Right atrium auricular region (tissue), 2 donors: ENCODE measurements around the gene ASF1B. TPM values are rescaled to one million over a fixed set of nuclear protein-coding genes. Genes with fewer than 3 reads are reported as not detected.

Source experiments
- DNase-seq: peaks from one replicate; pipeline ENCODE4 v3.0.0-alpha.2; 2019; ENCODE audit warnings: low spot score
- H3K27ac ChIP-seq, 2 donors: fragments of 200-600 bp; sonication (generic); 1 replicate in 1 of 2; 2 replicates in 1 of 2; pipeline ENCODE4 v1.5.1; 2016 to 2019
- H3K27me3 ChIP-seq, 2 donors: fragments of 200-600 bp; sonication (generic); one replicate each; pipeline versions ENCODE4 v1.5.1 to v1.6.0; 2017 to 2019
- H3K36me3 ChIP-seq: fragments of 200-600 bp; sonication (generic); one replicate; pipeline ENCODE4 v1.5.1; 2016
- H3K4me1 ChIP-seq, 2 donors: fragments of 200-600 bp; sonication (generic); one replicate each; pipeline versions ENCODE4 v1.5.1 to v1.6.0; 2017 to 2019
- H3K4me3 ChIP-seq, 2 donors: fragments of 200-600 bp; sonication (generic); 1 replicate in 1 of 2; 2 replicates in 1 of 2; pipeline ENCODE4 v1.5.1; 2017 to 2019; ENCODE audit warnings: mild to moderate bottlenecking in 1 of 2, moderate library complexity in 1 of 2
- H3K9me3 ChIP-seq, 2 donors: fragments of 200-600 bp; sonication (generic); one replicate each; pipeline ENCODE4 v1.5.1; 2019
- CTCF ChIP-seq, 2 donors: fragments of 200-600 bp; sonication (generic); IDR thresholded peaks; one replicate each; pipeline ENCODE4 v1.5.1; 2019; ENCODE audit warnings: antibody characterized with exemption in 2 of 2
- total RNA-seq, 2 donors: library from RNA; depleted of rRNA; stranded (reverse); fragments of >200 nt; gene quantifications; one replicate each; pipeline ENCODE4 v1.1.0, GENCODE V29; 2016

ASF1B gene
- total RNA-seq, 2 donors from 2014 or later, result 0.43 to 1.4 TPM

DNA sequence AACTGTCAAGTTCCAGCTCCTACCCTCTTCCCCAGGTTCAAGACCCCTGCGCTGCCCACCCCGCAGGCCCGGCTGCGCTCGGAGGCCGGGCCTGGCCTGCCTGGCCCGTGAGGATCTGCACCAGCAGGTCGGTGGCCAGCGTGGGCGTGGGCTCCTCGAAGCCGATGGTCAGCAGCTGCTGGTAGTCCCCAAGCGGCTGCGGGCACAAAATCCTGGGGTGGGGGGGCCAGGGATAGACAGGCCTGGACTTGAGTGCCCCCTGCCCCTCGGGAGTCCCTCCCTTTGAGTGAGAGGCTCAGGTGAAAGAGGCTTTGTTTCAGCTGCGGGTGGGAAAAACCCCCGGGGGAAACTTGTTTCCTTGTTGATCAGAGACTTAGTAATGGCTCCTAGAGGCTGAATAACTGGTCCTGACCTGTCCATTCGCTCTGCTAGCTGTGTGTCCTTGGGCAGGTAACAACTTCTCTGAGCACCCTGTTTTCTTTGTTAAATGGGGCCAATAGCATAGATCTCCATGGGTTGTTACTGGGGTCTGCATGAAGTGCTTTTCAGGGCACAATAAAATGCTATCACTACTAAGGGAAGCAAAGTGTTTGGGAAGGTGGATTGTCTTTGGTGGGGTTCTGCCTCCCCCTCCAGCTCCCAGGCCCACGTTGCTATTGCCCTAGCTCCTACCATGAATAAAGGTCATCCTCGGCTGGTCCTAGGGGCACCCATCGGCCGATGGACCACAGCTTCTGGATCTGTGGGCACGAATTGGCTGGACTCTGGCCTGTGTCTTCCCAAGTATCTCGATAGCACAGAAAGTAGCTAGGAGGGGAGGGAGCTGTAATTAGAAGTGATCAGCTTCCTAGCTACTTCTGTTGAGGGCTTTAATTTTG, 54.4 kb downstream of the ASF1B start:
- no peaks in the 10 kb centered on the region for H3K27me3 ChIP-seq
- no peak for TF ChIP-seq CTCF (IDR thresholded peaks at IDR 0.05)
- peak overlapping the region; percentile 67 to 72 for H3K4me3 ChIP-seq
- no peaks in the 10 kb centered on the region for H3K36me3 ChIP-seq
- peak; percentile 61 for DNase-seq
- H3K4me1 ChIP-seq, result peaks cover 0 to 19% of the 10 kb centered on the region in 2 donors
- H3K9me3 ChIP-seq, result no peaks in the 10 kb centered on the region
- H3K27ac ChIP-seq, result peak overlapping the region; percentile 88 to 95

DNA sequence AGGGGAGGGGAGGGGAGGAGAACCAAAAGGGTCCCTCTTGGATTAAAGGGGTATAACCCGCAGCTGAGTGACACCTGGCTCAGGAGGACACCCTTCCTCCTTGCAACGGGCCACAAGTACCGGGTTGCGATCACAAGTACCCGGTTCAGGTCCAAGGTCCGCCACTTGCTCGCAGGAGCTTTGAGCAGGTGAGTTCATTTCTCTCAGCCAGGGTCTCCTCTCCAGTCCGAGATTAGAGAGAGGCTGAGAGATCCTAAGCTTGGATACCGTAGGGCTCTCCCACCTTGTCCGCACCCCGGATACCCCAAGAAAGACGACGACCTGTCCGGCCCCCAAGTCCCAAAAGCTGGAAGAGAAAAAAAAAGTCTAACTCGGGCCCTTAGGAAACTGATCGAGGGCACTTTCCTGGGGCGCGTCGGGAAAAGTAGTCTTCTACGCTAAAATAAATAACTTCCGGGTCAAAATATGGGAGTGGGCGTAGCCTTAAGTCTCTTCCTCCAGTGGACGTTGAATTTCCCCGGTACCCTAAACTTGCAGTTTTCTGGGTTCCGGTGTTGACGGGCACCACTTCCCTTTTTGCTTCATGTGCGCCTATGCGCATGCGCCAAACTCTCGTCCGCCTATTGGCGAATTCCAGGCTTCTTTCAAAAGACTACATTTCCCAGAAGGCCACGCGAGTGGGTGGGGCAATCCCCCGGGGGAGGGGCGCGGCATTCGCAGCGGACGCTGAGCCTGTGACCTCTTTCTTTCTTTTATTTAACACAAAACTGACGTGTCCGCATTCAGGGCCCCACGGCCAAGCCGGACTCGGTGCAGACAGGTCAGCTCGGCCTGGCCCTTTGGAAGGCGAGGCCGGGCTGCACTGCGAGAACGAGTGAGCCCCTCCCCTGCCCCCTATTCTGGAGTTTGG, 55.2 kb downstream of the ASF1B start:
- TF ChIP-seq CTCF (IDR thresholded peaks at IDR 0.05), result no peak
- Histone ChIP-seq H3K4me3 (peak overlapping the region; percentile 67 to 72), H3K9me3 (no peaks in the 10 kb centered on the region), H3K4me1 (peaks cover 0 to 19% of the 10 kb centered on the region in 2 donors), H3K36me3 (no peaks in the 10 kb centered on the region), H3K27ac (peak overlapping the region; percentile 88 to 95), H3K27me3 (no peaks in the 10 kb centered on the region)
- DNase-seq, result peak; percentile 100

GRCh38 chr19:14078411-14078810, 58.0 kb downstream of the ASF1B start:
- no peaks in the 10 kb centered on the region for H3K27me3 ChIP-seq
- no peaks in the 10 kb centered on the region for H3K36me3 ChIP-seq
- H3K4me1 ChIP-seq, result peaks cover 0 to 38% of the 10 kb centered on the region in 2 donors
- H3K9me3 ChIP-seq, result no peaks in the 10 kb centered on the region
- H3K27ac ChIP-seq, result no peak overlapping the region
- no peak for TF ChIP-seq CTCF (IDR thresholded peaks at IDR 0.05)
- no peak overlapping the region for H3K4me3 ChIP-seq
- no peak for DNase-seq

GRCh38 chr19:14073925-14074838, 62.2 kb downstream of the ASF1B start:
- H3K36me3 ChIP-seq, result no peaks in the 10 kb centered on the region
- H3K4me3 ChIP-seq, result peak overlapping the region; percentile 70 to 75
- no peak for TF ChIP-seq CTCF (IDR thresholded peaks at IDR 0.05)
- no peaks in the 10 kb centered on the region for H3K27me3 ChIP-seq
- DNase-seq, result peak; percentile 63
- peak overlapping the region; percentile 94 to 95 for H3K27ac ChIP-seq
- peaks cover 0 to 39% of the 10 kb centered on the region in 2 donors for H3K4me1 ChIP-seq
- H3K9me3 ChIP-seq, result no peaks in the 10 kb centered on the region
